HG02852 (cell line): ENCODE results near the gene PLEKHG4.

Experiments used
- ATAC-seq: cut with Tn5 transposase; IDR thresholded peaks from one replicate; pipeline ENCODE4 v1.9.1; 2021; ENCODE audit warnings: mild to moderate bottlenecking, moderate library complexity; ENCODE audit not compliant: unreplicated experiment

The PLEKHG4 gene

GRCh38 chr16:67245674-67246080, 33.7 kb upstream of the PLEKHG4 start:
- no peak for ATAC-seq

GRCh38 chr16:67246081-67246755, 33.1 kb upstream of the PLEKHG4 start:
- peak; percentile 21 for ATAC-seq

- ATAC-seq, result peak; percentile 14
These were observed 32.6 kb upstream of the PLEKHG4 start for GRCh38 chr16:67246756-67247191.

GRCh38 chr16:67247192-67248072, 31.9 kb upstream of the PLEKHG4 start, which contains the start of gene FHOD1:
Gene FHOD1, minus strand, starts transcription at chr16:67247481. Its CDS starts 71 bp downstream, at chr16:67247410.
- peak; percentile 43 for ATAC-seq

GRCh38 chr16:67248073-67248400, 31.3 kb upstream of the PLEKHG4 start:
- no peak for ATAC-seq

GRCh38 chr16:67248401-67249177, 30.7 kb upstream of the PLEKHG4 start, which contains the start of gene SLC9A5:
Gene SLC9A5, plus strand, starts transcription at chr16:67248979. Its CDS starts 36 bp downstream, at chr16:67249015.
- ATAC-seq, result no peak

- no peak for ATAC-seq
These were observed 29.9 kb upstream of the PLEKHG4 start for GRCh38 chr16:67249178-67250044.

- no peak for ATAC-seq
These were observed 29.3 kb upstream of the PLEKHG4 start for GRCh38 chr16:67250045-67250327.

- ATAC-seq, result no peak
These were observed 26.5 kb upstream of the PLEKHG4 start for GRCh38 chr16:67252609-67253497.

- no peak for ATAC-seq
These were observed 24.4 kb upstream of the PLEKHG4 start for GRCh38 chr16:67254801-67255552.

- ATAC-seq, result no peak
These were observed 23.6 kb upstream of the PLEKHG4 start for GRCh38 chr16:67255553-67256221.

- ATAC-seq, result no peak
These were observed 22.6 kb upstream of the PLEKHG4 start for GRCh38 chr16:67256701-67257230.

GRCh38 chr16:67257486-67258160, 21.7 kb upstream of the PLEKHG4 start:
- no peak for ATAC-seq

- ATAC-seq, result no peak
These were observed 21.0 kb upstream of the PLEKHG4 start for GRCh38 chr16:67258161-67258835.

GRCh38 chr16:67259705-67260104, 19.6 kb upstream of the PLEKHG4 start:
- ATAC-seq, result no peak

- no peak for ATAC-seq
These were observed 18.8 kb upstream of the PLEKHG4 start for GRCh38 chr16:67260426-67261063.
